Measurements from ENCODE around the gene MTMR1.

GRCh38 chrX:150644422-150644821 lies 48.8 kb upstream of the MTMR1 start:
- TF ChIP-seq, protein P1, sequence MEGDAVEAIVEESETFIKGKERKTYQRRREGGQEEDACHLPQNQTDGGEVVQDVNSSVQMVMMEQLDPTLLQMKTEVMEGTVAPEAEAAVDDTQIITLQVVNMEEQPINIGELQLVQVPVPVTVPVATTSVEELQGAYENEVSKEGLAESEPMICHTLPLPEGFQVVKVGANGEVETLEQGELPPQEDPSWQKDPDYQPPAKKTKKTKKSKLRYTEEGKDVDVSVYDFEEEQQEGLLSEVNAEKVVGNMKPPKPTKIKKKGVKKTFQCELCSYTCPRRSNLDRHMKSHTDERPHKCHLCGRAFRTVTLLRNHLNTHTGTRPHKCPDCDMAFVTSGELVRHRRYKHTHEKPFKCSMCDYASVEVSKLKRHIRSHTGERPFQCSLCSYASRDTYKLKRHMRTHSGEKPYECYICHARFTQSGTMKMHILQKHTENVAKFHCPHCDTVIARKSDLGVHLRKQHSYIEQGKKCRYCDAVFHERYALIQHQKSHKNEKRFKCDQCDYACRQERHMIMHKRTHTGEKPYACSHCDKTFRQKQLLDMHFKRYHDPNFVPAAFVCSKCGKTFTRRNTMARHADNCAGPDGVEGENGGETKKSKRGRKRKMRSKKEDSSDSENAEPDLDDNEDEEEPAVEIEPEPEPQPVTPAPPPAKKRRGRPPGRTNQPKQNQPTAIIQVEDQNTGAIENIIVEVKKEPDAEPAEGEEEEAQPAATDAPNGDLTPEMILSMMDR (conservative IDR thresholded peaks at IDR 0.05 in 1 of 2, IDR thresholded peaks at IDR 0.05 in 1 of 2; ENCODE audit: extremely low read depth in 1 of 2, insufficient read depth in 1 of 2, low read depth in 1 of 2, low read length in 2 of 2), result no peak
- TF ChIP-seq EZH2 (IDR thresholded peaks at IDR 0.05; ENCODE audit: borderline replicate concordance, low read length), result no peak

Measured in mammary epithelial cell (primary cell).